Heart left ventricle (tissue), 16 donors: ENCODE data around the gene RAI1. TPM values are rescaled to one million over a fixed set of nuclear protein-coding genes. Genes with fewer than 3 reads are reported as not detected.

Source experiments
- ATAC-seq, 4 donors: fragments of 200-7000 bp; cut with Tn5 transposase; one replicate each; pipeline ENCODE4 v1.9.1; 2020 to 2022; ENCODE audit warnings: moderate library complexity in 4 of 4, mild to moderate bottlenecking in 3 of 4, moderate number of reproducible peaks in 1 of 4
- DNase-seq, 5 donors: peaks; one replicate each; pipeline ENCODE4 v3.0.0-alpha.2; 2020
- H3K27ac ChIP-seq, 12 donors: fragments of 200-600 bp; sonication (generic) in 4 of 12; one replicate each; pipeline versions ENCODE4 v1.5.0 to v1.8.0; 2016 to 2022; ENCODE audit warnings: mild to moderate bottlenecking in 2 of 12
- H3K27me3 ChIP-seq, 9 donors: fragments of 200-600 bp; sonication (generic) in 2 of 9; one replicate each; pipeline versions ENCODE4 v1.5.1 to v1.8.0; 2016 to 2022; ENCODE audit warnings: mild to moderate bottlenecking in 3 of 9
- H3K36me3 ChIP-seq, 9 donors: fragments of 200-600 bp; sonication (generic) in 2 of 9; one replicate each; pipeline versions ENCODE4 v1.5.0 to v1.8.0; 2018 to 2022; ENCODE audit warnings: mild to moderate bottlenecking in 2 of 9
- H3K4me1 ChIP-seq, 12 donors: fragments of 200-600 bp; sonication (generic) in 4 of 12; one replicate each; pipeline versions ENCODE4 v1.5.0 to v1.8.0; 2016 to 2022; ENCODE audit warnings: mild to moderate bottlenecking in 3 of 12
- H3K4me3 ChIP-seq, 12 donors: fragments of 200-600 bp; sonication (generic) in 4 of 12; one replicate each; pipeline versions ENCODE4 v1.5.0 to v1.8.0; 2017 to 2022; ENCODE audit warnings: mild to moderate bottlenecking in 9 of 12, moderate library complexity in 4 of 12
- H3K9me3 ChIP-seq, 12 donors: fragments of 200-600 bp; sonication (generic) in 4 of 12; one replicate each; pipeline versions ENCODE4 v1.5.0 to v1.8.0; 2016 to 2022; ENCODE audit warnings: mild to moderate bottlenecking in 1 of 12
- CTCF ChIP-seq, 12 donors: fragments of 200-600 bp; sonication (generic) in 4 of 12; IDR thresholded peaks; one replicate each; pipeline versions ENCODE4 v1.5.0 to v1.8.0; 2018 to 2022; ENCODE audit warnings: antibody characterized with exemption in 12 of 12, mild to moderate bottlenecking in 5 of 12
- POLR2A ChIP-seq, 2 donors: fragments of 450-650 bp; IDR thresholded peaks; one replicate each; pipeline ENCODE4 v1.6.1; 2017; ENCODE audit warnings: antibody characterized with exemption in 2 of 2, mild to moderate bottlenecking in 2 of 2, moderate library complexity in 2 of 2
- WGBS, 4 donors: extraction: QIAGEN DNeasy Blood & Tissue Kit in 2 of 4; methylation state at CpG; one replicate each; pipeline versions ENCODE4 v1.1.5 to v1.1.7; 2013 to 2018; 5-methylcytosine and 5-hydroxymethylcytosine counted together
- intact Hi-C, 10 donors: fragments of 100-400 bp; cut with DNase I; formaldehyde crosslinking; loops; one replicate each; pipeline versions ENCODE4 v1.11.1 to v1.14.2; 2022
- polyA plus RNA-seq, 2 donors: library from polyadenylated mRNA; stranded (reverse); fragments of 200-250 nt; gene quantifications; one replicate each; pipeline ENCODE4 v1.2.3, GENCODE V29; 2013
- total RNA-seq, 9 donors: library from RNA; depleted of rRNA in 2 of 9; stranded (reverse); fragments of >200 nt in 2 of 9; fragmentation: NEBNext Ultra II Directional in 3 of 9; extraction: Animal tissue kit (Norgen Biotek cat#: 25700) in 3 of 9; gene quantifications; one replicate each; pipeline versions ENCODE4 v1.1.0 to v1.2.4, GENCODE V29; 2016 to 2023
- donor health status: ischemic (EF 13 %, LVEDD 7.1; RV severe dilation, severe dysfunction).
- donor health status: healthy with polysubstance abuse.
- donor health status: DM: no; HTN: yes; CAD: no.
- donor health status: DM: no; HTN: no; CAD: no.
- donor health status: ischemic (EF 25% LVEDD 6.9; RV normal size, moderate dysfunction).
- donor health status: ischemic (EF 25% LVEDD 5.7; RV mildly dilated, moderate dysfunction).
- donor health status: healthy.
- donor health status: DM: yes; HTN: yes; CAD: no.
- donor health status: ischemic (EF 35%, LVEDD 5.7; RV mildly dilated, moderate dysfunction).
- donor health status: nonischemic (EF 11% LVEDD 7.7; RV severe dilation, severe dysfunction).
- donor health status: DM: yes; HTN: yes; CAD: no.
- donor health status: PGD.
- donor health status: ischemic (EF 29% LVEDD 5.4; RV normal size, mild dysfunction).
- donor health status: nonischemic (EF 23%, LVEDD 6.1; RV moderate dilation, normal function).

RAI1 gene
- total and polyA plus RNA-seq, 11 donors = 15.1 to 37.2 (median 20.8) TPM

- Histone ChIP-seq H3K27me3 (no peaks in the 10 kb centered on the region), H3K4me3 (no peak overlapping the region), H3K36me3 (no peaks in the 10 kb centered on the region), H3K27ac (peak overlapping the region in 11 of 12 donors; percentile 86 to 99 (median 98)), H3K9me3 (no peaks in the 10 kb centered on the region), H3K4me1 (peaks cover 26 to 80% (median 65%) of the 10 kb centered on the region in 12 donors)
- ATAC-seq (no peak), DNase-seq (no peak)
- 64 to 74% (median 74%) methylated on average over 9 of the region's 9 CpGs for WGBS, 4 donors
- intact Hi-C loops = loop anchor here in 3 of 10 donors (5.0 kb wide), 3 partner anchors 55 to 100 kb away; no protein-coding TSS in a partner anchor
- no peak for TF ChIP-seq POLR2A (IDR thresholded peaks at IDR 0.05)
- no peak for TF ChIP-seq CTCF (IDR thresholded peaks at IDR 0.05)
These were observed 11.3 kb downstream of the RAI1 start for GRCh38 chr17:17692353-17693252.

DNA sequence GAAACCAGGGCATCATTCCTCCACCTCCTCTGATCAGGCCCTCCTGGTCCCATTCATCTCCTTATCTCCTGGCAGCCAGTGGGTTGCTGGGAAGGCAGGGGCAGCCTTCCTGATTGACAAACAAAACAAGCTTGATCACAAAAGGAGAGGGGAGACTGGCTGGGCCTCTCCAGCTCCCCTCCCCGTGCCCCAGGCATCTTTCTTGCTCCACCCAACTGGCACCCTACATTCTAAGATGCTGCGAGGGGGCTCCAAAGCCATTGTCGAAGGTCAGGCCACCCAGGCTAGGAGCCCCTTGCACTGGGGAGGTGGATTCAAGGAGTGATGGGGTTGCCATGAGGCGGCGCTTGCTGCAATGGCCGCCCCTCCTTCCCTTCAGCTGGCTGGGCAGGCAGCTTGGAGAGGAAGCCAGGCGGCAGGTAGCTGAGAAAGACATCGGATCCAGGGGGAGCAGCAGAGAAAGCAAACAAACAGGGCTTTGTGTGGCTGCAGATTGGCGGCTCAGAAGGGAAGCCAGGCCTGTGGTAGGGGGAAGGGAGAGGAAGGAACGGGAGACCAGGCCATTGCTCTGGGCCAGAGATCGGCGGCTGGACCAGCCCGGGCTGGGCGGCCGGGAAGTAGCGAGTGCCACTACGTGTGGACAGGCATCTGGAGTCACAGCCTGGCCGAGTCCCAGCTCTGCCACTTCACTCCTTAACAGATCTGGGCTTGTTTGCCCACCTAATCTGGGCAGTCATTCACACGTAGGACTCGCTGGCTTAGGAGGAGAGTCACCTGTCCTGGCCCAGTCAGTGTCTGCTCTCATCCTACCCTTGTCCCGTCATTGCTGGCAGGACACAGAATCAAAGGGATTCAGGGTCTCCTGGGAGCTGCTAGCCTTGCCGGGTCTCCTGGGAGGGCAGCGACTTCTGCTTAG, 12.3 kb downstream of the RAI1 start:
- 15 to 32% (median 19%) methylated on average over 18 to 23 of the region's 23 CpGs for WGBS, 4 donors
- Histone ChIP-seq H3K27me3 (no peaks in the 10 kb centered on the region), H3K36me3 (no peaks in the 10 kb centered on the region), H3K4me1 (peaks cover 26 to 84% (median 73%) of the 10 kb centered on the region in 12 donors), H3K27ac (peak overlapping the region; percentile 86 to 99 (median 98)), H3K4me3 (peak overlapping the region in 10 of 12 donors; percentile 62 to 90 (median 76)), H3K9me3 (no peaks in the 10 kb centered on the region)
- no peak for TF ChIP-seq CTCF (IDR thresholded peaks at IDR 0.05)
- TF ChIP-seq POLR2A (IDR thresholded peaks at IDR 0.05) = no peak
- intact Hi-C loops = loop anchor here in 4 of 10 donors (2.0 to 5.0 kb wide), 4 partner anchors 54 to 99 kb away; no protein-coding TSS in a partner anchor
- DNase-seq (peak; percentile 62 to 79 (median 79)), ATAC-seq (peak; percentile 25 to 61 (median 40))

DNA sequence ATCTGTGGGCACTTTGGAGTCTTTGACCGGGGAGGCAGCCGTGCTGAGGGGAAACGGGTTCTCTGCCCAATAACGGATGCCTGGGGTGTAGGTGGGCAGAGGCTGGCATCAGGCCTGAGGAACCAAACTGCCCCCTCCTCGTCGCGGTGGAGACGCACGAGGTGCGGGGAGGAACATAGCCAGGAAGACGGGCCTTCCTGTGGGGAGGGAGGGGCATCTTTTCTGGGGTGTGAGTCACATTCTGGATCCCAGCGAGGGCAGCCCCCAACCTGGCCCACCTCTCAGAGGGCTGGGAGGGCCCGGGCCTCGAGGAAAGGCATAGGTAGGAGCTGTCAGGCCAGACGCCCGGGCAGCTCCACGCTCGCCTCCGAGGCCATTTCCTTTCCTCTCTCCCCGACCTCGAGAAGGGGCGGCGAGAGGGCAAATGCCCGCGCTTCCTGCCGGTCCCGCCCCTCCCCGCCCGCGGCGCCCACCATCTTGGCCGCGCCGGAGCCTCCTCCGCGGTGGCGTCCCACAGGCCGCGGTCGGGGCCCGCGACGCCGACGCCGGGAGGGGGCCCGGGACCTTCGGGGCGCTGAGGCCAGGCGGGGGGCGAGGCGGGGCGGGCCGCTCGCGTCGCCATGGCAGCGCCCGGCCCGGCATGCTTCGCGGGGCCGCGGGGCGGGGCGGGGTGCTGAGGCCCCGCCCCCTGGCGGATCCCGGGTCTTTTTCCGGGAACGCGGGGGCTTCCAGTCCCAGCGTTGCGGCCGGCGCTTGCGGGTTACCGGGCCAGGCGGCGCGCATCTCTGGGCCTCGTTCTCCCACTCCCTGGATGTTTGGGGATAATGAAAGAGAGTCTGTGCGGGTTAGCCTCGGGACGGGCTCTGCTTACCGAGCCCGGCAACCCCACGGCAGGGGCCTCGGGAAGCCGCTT, 13.2 kb downstream of the RAI1 start:
- H3K27ac ChIP-seq = peak overlapping the region; percentile 86 to 99 (median 98)
- 0 to 1% (median 1%) methylated on average over 41 to 90 of the region's 90 CpGs for WGBS, 4 donors
- peaks cover 29 to 94% (median 78%) of the 10 kb centered on the region in 12 donors for H3K4me1 ChIP-seq
- peak; percentile 78 to 87 (median 80) for DNase-seq
- intact Hi-C loops = loop anchor here in 5 of 10 donors (2.0 to 5.0 kb wide), 5 partner anchors 43 to 98 kb away; no protein-coding TSS in a partner anchor
- H3K36me3 ChIP-seq = no peaks in the 10 kb centered on the region
- peak; percentile 38 to 79 (median 68) for ATAC-seq
- peak overlapping the region; percentile 48 to 90 (median 72) for H3K4me3 ChIP-seq
- TF ChIP-seq POLR2A (IDR thresholded peaks at IDR 0.05) = peak in 1 of 2 donors; percentile 71
- TF ChIP-seq CTCF (IDR thresholded peaks at IDR 0.05) = peak in 2 of 12 donors; percentile 11 to 17
- no peaks in the 10 kb centered on the region for H3K9me3 ChIP-seq
- H3K27me3 ChIP-seq = no peaks in the 10 kb centered on the region
